CD8-positive, alpha-beta memory T cell (primary cell): ENCODE data around the gene CRTC2. TPM values are rescaled to one million over a fixed set of nuclear protein-coding genes. Genes with fewer than 3 reads are reported as not detected.
"Not testable (repeated sequence)": the region's sequence is repeated elsewhere in the genome, so short reads cannot be mapped to it uniquely, and the experiment has no call there.

Experiments used
- CTCF ChIA-PET: fragments of 350-600 bp; sonication (Branson Sonifier 250); formaldehyde crosslinking; loops from one replicate; lab custom pipeline; 2021; ENCODE audit warnings: antibody characterized with exemption; lab: Charles Lee
- POLR2A ChIA-PET: fragments of 350-600 bp; sonication (Branson Sonifier 250); formaldehyde crosslinking; loops from one replicate; lab custom pipeline; 2021; ENCODE audit warnings: antibody characterized with exemption; lab: Charles Lee
- DNase-seq, 5 donors: peaks; one replicate each; pipeline versions ENCODE4 v3.0.0 to v3.0.0-alpha.2; 2020 to 2022; ENCODE audit warnings: mixed read lengths in 1 of 5
- H3K27ac ChIP-seq: one replicate; pipeline ENCODE4 v1.7.0; 2013; ENCODE audit warnings: low read depth, mild to moderate bottlenecking, low read length, moderate library complexity
- H3K27me3 ChIP-seq: 2 replicates; pipeline ENCODE4 v1.7.0; 2013; ENCODE audit warnings: low read length, mild to moderate bottlenecking; ENCODE audit not compliant: insufficient read depth, poor library complexity, severe bottlenecking
- H3K36me3 ChIP-seq: 2 replicates; pipeline ENCODE4 v1.7.0; 2013; ENCODE audit warnings: mild to moderate bottlenecking, low read length, moderate library complexity; ENCODE audit not compliant: insufficient read depth
- H3K4me1 ChIP-seq: 2 replicates; pipeline ENCODE4 v1.7.0; 2013; ENCODE audit warnings: mild to moderate bottlenecking, low read length, moderate library complexity; ENCODE audit not compliant: insufficient read depth
- H3K4me3 ChIP-seq: 2 replicates; pipeline ENCODE4 v1.7.0; 2013; ENCODE audit warnings: mild to moderate bottlenecking, low read length
- H3K9me3 ChIP-seq: 2 replicates; pipeline ENCODE4 v1.7.0; 2013; ENCODE audit warnings: mild to moderate bottlenecking, low read length
- H3K27ac Mint-ChIP-seq, 8 donors: one replicate each; pipeline ENCODE4 v1.8.0; 2020 to 2021; ENCODE audit warnings: mixed read lengths in 8 of 8, mild to moderate bottlenecking in 6 of 8, inconsistent platforms in 3 of 8, moderate library complexity in 3 of 8
- H3K27me3 Mint-ChIP-seq, 2 donors: one replicate each; pipeline ENCODE4 v1.8.0; 2020 to 2021; ENCODE audit warnings: mixed read lengths in 2 of 2, mild to moderate bottlenecking in 1 of 2, moderate library complexity in 1 of 2
- H3K36me3 Mint-ChIP-seq, 3 donors: one replicate each; pipeline ENCODE4 v1.8.0; 2020 to 2021; ENCODE audit warnings: mixed read lengths in 3 of 3, inconsistent platforms in 1 of 3, mild to moderate bottlenecking in 1 of 3
- H3K4me1 Mint-ChIP-seq, 3 donors: one replicate each; pipeline ENCODE4 v1.8.0; 2020 to 2021; ENCODE audit warnings: mixed read lengths in 3 of 3, inconsistent platforms in 1 of 3, mild to moderate bottlenecking in 1 of 3
- H3K4me3 Mint-ChIP-seq, 7 donors: one replicate each; pipeline ENCODE4 v1.8.0; 2020 to 2021; ENCODE audit warnings: mixed read lengths in 7 of 7, mild to moderate bottlenecking in 6 of 7, moderate library complexity in 4 of 7, inconsistent platforms in 2 of 7
- H3K9me3 Mint-ChIP-seq, 5 donors: one replicate each; pipeline ENCODE4 v1.8.0; 2020 to 2022; ENCODE audit warnings: mixed read lengths in 5 of 5, mild to moderate bottlenecking in 3 of 5, moderate library complexity in 2 of 5, inconsistent platforms in 1 of 5
- polyA plus RNA-seq: library from polyadenylated mRNA; unstranded; fragments of 300-500 nt; fragmentation: Illumina TruSeq; gene quantifications from one replicate; pipeline ENCODE4 v1.2.3, GENCODE V29; 2021
- total RNA-seq, 2 experiments: library from RNA; stranded (reverse); gene quantifications; one replicate each; pipeline ENCODE4 v1.2.3, GENCODE V29; 2021

CRTC2 gene
- total and polyA plus RNA-seq, 3 experiments from 2014 or later: 38.9 to 63.2 (median 53.9) TPM

GRCh38 chr1:153905908-153906307 is 52.5 kb downstream of the CRTC2 start:
- ChIA-PET CTCF (interaction anchor here (1.0 kb wide), 1 partner anchor 108 kb away, joined by 3 read pairs; no protein-coding TSS in a partner anchor), POLR2A (interaction anchor here (0.7 kb wide), 1 partner anchor 18 kb away, joined by 8 read pairs; no protein-coding TSS in a partner anchor)
- H3K9me3 Mint-ChIP-seq, H3K9me3 ChIP-seq, H3K27me3 ChIP-seq, H3K4me1 ChIP-seq, H3K27me3 Mint-ChIP-seq, H3K4me3 ChIP-seq, H3K27ac ChIP-seq, DNase-seq, H3K36me3 ChIP-seq, H3K4me3 Mint-ChIP-seq: not testable (repeated sequence)
- Mint-ChIP-seq H3K4me1 (peaks cover 30 to 55% (median 33%) of the 10 kb centered on the region in 3 donors), H3K36me3 (peaks cover 8 to 35% (median 8%) of the 10 kb centered on the region in 3 donors), H3K27ac (peak overlapping the region in 1 of 8 donors; percentile 46)

- ChIA-PET POLR2A (no interaction called here), CTCF (no interaction called here)
- Mint-ChIP-seq H3K36me3 (peaks cover 8 to 45% (median 10%) of the 10 kb centered on the region in 3 donors), H3K27ac (no peak overlapping the region), H3K9me3 (no peaks in the 10 kb centered on the region), H3K27me3 (no peaks in the 10 kb centered on the region), H3K4me3 (no peak overlapping the region), H3K4me1 (peaks cover 35 to 59% (median 37%) of the 10 kb centered on the region in 3 donors)
- Histone ChIP-seq H3K36me3 (peaks cover 3% of the 10 kb centered on the region), H3K27me3 (no peaks in the 10 kb centered on the region), H3K9me3 (no peaks in the 10 kb centered on the region), H3K4me3 (no peak overlapping the region), H3K27ac (no peak overlapping the region), H3K4me1 (no peaks in the 10 kb centered on the region)
- no peak for DNase-seq
These were observed 54.5 kb downstream of the CRTC2 start for GRCh38 chr1:153903841-153904455.

- Mint-ChIP-seq H3K4me1 (peaks cover 25 to 49% (median 39%) of the 10 kb centered on the region in 3 donors), H3K4me3 (no peak overlapping the region), H3K27ac (peak overlapping the region in 2 of 8 donors; percentile 58 to 78), H3K27me3 (no peaks in the 10 kb centered on the region), H3K36me3 (peaks cover 0 to 45% (median 2%) of the 10 kb centered on the region in 3 donors), H3K9me3 (no peaks in the 10 kb centered on the region)
- Histone ChIP-seq H3K27ac (no peak overlapping the region), H3K27me3 (no peaks in the 10 kb centered on the region), H3K4me3 (no peak overlapping the region), H3K9me3 (no peaks in the 10 kb centered on the region), H3K36me3 (peaks cover 3% of the 10 kb centered on the region), H3K4me1 (no peaks in the 10 kb centered on the region)
- CTCF ChIA-PET: no interaction called here
- no peak for DNase-seq
- POLR2A ChIA-PET: no interaction called here
These were observed 58.9 kb downstream of the CRTC2 start for GRCh38 chr1:153899509-153899908.

Other genes with a start within 250 kb of the CRTC2 start
- 10 to 100 TPM; 58.2 to 61.1 TPM for gene INTS3, start 230.6 kb downstream of the CRTC2 start, total RNA-seq
- 11.9 TPM for gene INTS3, start 230.6 kb downstream of the CRTC2 start, polyA plus RNA-seq
- 10 to 100 TPM in 1 of 2 experiments, 1 to 10 TPM in 1; 9.9 to 11.3 TPM for gene SLC27A3, start 183.2 kb downstream of the CRTC2 start, total RNA-seq
- 29.3 TPM for gene SLC27A3, start 183.2 kb downstream of the CRTC2 start, polyA plus RNA-seq
- 10 to 100 TPM; 64.9 to 71.9 TPM for gene GATAD2B, start 35.6 kb downstream of the CRTC2 start, total RNA-seq
- gene GATAD2B, start 35.6 kb downstream of the CRTC2 start, polyA plus RNA-seq: 5.6 TPM
- gene DENND4B, start 11.9 kb downstream of the CRTC2 start, total RNA-seq: 100 to 1,000 TPM; 100 to 102 TPM
- 27.3 TPM for gene DENND4B, start 11.9 kb downstream of the CRTC2 start, polyA plus RNA-seq
- gene SLC39A1, start 4.9 kb upstream of the CRTC2 start, total RNA-seq: 10 to 100 TPM; 85.5 to 88.2 TPM
- gene SLC39A1, start 4.9 kb upstream of the CRTC2 start, polyA plus RNA-seq: 39.2 TPM
- gene CREB3L4, start 9.3 kb upstream of the CRTC2 start, total RNA-seq: 10 to 100 TPM in 1 of 2 experiments, 1 to 10 TPM in 1; 10.0 to 10.1 TPM
- 5.3 TPM for gene CREB3L4, start 9.3 kb upstream of the CRTC2 start, polyA plus RNA-seq
- 100 to 1,000 TPM; 232 to 239 TPM for gene JTB, start 19.1 kb upstream of the CRTC2 start, total RNA-seq
- 351 TPM for gene JTB, start 19.1 kb upstream of the CRTC2 start, polyA plus RNA-seq
- gene RAB13, start 27.7 kb upstream of the CRTC2 start, total RNA-seq: 1 to 10 TPM; 9.0 to 9.5 TPM
- not detected for gene RAB13, start 27.7 kb upstream of the CRTC2 start, polyA plus RNA-seq
- gene RPS27, start 32.1 kb upstream of the CRTC2 start, total RNA-seq: 1,000 to 10,000 TPM; 1,959 to 2,149 TPM
- gene RPS27, start 32.1 kb upstream of the CRTC2 start, polyA plus RNA-seq: 20,406 TPM
- under 1 TPM in 1 of 2 experiments, not detected in 1; 0.09 TPM for gene NUP210L, start 196.5 kb upstream of the CRTC2 start, total RNA-seq
- 0.06 TPM for gene NUP210L, start 196.5 kb upstream of the CRTC2 start, polyA plus RNA-seq
- 100 to 1,000 TPM; 802 to 863 TPM for gene TPM3, start 233.5 kb upstream of the CRTC2 start, total RNA-seq
- gene TPM3, start 233.5 kb upstream of the CRTC2 start, polyA plus RNA-seq: 948 TPM
- gene CFAP141, start 247.7 kb upstream of the CRTC2 start, total RNA-seq: not detected
- not detected for gene CFAP141, start 247.7 kb upstream of the CRTC2 start, polyA plus RNA-seq